Measurements from ENCODE around the gene SEMA4C.

GRCh38 chr2:96844405-96844808, 25.5 kb downstream of the SEMA4C start:
- TF ChIP-seq RARB (CRISPR knock-in tag; IDR thresholded peaks at IDR 0.05) (no peak), ATOH8 (CRISPR knock-in tag; IDR thresholded peaks at IDR 0.05; ENCODE audit: low read depth) (no peak), CTCF (IDR thresholded peaks at IDR 0.05) (no peak), PHF8 (IDR thresholded peaks at IDR 0.05; ENCODE audit: borderline replicate concordance, low read depth) (no peak), NFE2L2 (conservative IDR thresholded peaks at IDR 0.05; ENCODE audit: low read length) (no peak), BHLHE40 (IDR thresholded peaks at IDR 0.05; ENCODE audit: low read depth, low read length) (no peak), MYC (IDR thresholded peaks at IDR 0.05; ENCODE audit: borderline replicate concordance, low read length) (no peak), JUN (IDR thresholded peaks at IDR 0.05) (no peak), MAX (IDR thresholded peaks at IDR 0.05) (no peak), KDM1A (IDR thresholded peaks at IDR 0.05; ENCODE audit: low read depth) (no peak)
- TF ChIP-seq, protein P1, sequence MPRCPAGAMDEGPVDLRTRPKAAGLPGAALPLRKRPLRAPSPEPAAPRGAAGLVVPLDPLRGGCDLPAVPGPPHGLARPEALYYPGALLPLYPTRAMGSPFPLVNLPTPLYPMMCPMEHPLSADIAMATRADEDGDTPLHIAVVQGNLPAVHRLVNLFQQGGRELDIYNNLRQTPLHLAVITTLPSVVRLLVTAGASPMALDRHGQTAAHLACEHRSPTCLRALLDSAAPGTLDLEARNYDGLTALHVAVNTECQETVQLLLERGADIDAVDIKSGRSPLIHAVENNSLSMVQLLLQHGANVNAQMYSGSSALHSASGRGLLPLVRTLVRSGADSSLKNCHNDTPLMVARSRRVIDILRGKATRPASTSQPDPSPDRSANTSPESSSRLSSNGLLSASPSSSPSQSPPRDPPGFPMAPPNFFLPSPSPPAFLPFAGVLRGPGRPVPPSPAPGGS (IDR thresholded peaks at IDR 0.05), result no peak
